ENCODE data around the gene TXNDC2.
"Not testable (repeated sequence)": the region's sequence is repeated elsewhere in the genome, so short reads cannot be mapped to it uniquely, and the experiment has no call there.

TXNDC2 gene

GRCh38 chr18:9854801-9855676 is 30.7 kb upstream of the TXNDC2 start:
- no peaks in the 10 kb centered on the region for H3K36me3 Mint-ChIP-seq
- H3K4me1 Mint-ChIP-seq (ENCODE audit: low read depth) = no peaks in the 10 kb centered on the region
- H3K4me3 Mint-ChIP-seq = no peak overlapping the region
- no peaks in the 10 kb centered on the region for H3K9me3 Mint-ChIP-seq (ENCODE audit: low read depth)
- no peaks in the 10 kb centered on the region for H3K27me3 Mint-ChIP-seq
- no peak overlapping the region for H3K27ac Mint-ChIP-seq

- H3K27ac Mint-ChIP-seq = no peak overlapping the region
- H3K27me3 Mint-ChIP-seq = no peaks in the 10 kb centered on the region
- H3K36me3 Mint-ChIP-seq = no peaks in the 10 kb centered on the region
- no peaks in the 10 kb centered on the region for H3K9me3 Mint-ChIP-seq (ENCODE audit: low read depth)
- H3K4me1 Mint-ChIP-seq (ENCODE audit: low read depth) = no peaks in the 10 kb centered on the region
- no peak overlapping the region for H3K4me3 Mint-ChIP-seq
Measured at GRCh38 chr18:9855681-9856080, 30.1 kb upstream of the TXNDC2 start.

GRCh38 chr18:9856092-9856491 is 29.7 kb upstream of the TXNDC2 start:
- no peaks in the 10 kb centered on the region for H3K4me1 Mint-ChIP-seq (ENCODE audit: low read depth)
- no peaks in the 10 kb centered on the region for H3K9me3 Mint-ChIP-seq (ENCODE audit: low read depth)
- H3K27me3 Mint-ChIP-seq = no peaks in the 10 kb centered on the region
- H3K27ac Mint-ChIP-seq = no peak overlapping the region
- H3K36me3 Mint-ChIP-seq = no peaks in the 10 kb centered on the region
- H3K4me3 Mint-ChIP-seq = no peak overlapping the region

GRCh38 chr18:9857479-9857998 is 28.2 kb upstream of the TXNDC2 start:
- not testable (repeated sequence) for H3K4me1 Mint-ChIP-seq (ENCODE audit: low read depth); H3K4me3 Mint-ChIP-seq; H3K27me3 Mint-ChIP-seq; H3K9me3 Mint-ChIP-seq (ENCODE audit: low read depth); H3K27ac Mint-ChIP-seq; H3K36me3 Mint-ChIP-seq

- Mint-ChIP-seq H3K36me3 (no peaks in the 10 kb centered on the region), H3K27ac (no peak overlapping the region), H3K9me3 (ENCODE audit: low read depth) (no peaks in the 10 kb centered on the region), H3K4me1 (ENCODE audit: low read depth) (no peaks in the 10 kb centered on the region), H3K4me3 (no peak overlapping the region), H3K27me3 (no peaks in the 10 kb centered on the region)
Measured at GRCh38 chr18:9858642-9859041, 27.1 kb upstream of the TXNDC2 start.

GRCh38 chr18:9859232-9859631 is 26.5 kb upstream of the TXNDC2 start:
- H3K4me1 Mint-ChIP-seq (ENCODE audit: low read depth) = no peaks in the 10 kb centered on the region
- no peaks in the 10 kb centered on the region for H3K9me3 Mint-ChIP-seq (ENCODE audit: low read depth)
- H3K27me3 Mint-ChIP-seq = no peaks in the 10 kb centered on the region
- no peaks in the 10 kb centered on the region for H3K36me3 Mint-ChIP-seq
- H3K4me3 Mint-ChIP-seq = no peak overlapping the region
- no peak overlapping the region for H3K27ac Mint-ChIP-seq

GRCh38 chr18:9860682-9861081 is 25.1 kb upstream of the TXNDC2 start:
- Mint-ChIP-seq H3K4me1 (ENCODE audit: low read depth) (no peaks in the 10 kb centered on the region), H3K36me3 (no peaks in the 10 kb centered on the region), H3K27ac (no peak overlapping the region), H3K27me3 (no peaks in the 10 kb centered on the region), H3K9me3 (ENCODE audit: low read depth) (peaks cover 6% of the 10 kb centered on the region), H3K4me3 (no peak overlapping the region)

GRCh38 chr18:9861157-9861556 is 24.6 kb upstream of the TXNDC2 start:
- Mint-ChIP-seq H3K4me3 (no peak overlapping the region), H3K9me3 (ENCODE audit: low read depth) (peaks cover 11% of the 10 kb centered on the region), H3K27me3 (no peaks in the 10 kb centered on the region), H3K36me3 (no peaks in the 10 kb centered on the region), H3K27ac (no peak overlapping the region), H3K4me1 (ENCODE audit: low read depth) (no peaks in the 10 kb centered on the region)

- Mint-ChIP-seq H3K36me3 (no peaks in the 10 kb centered on the region), H3K27ac (no peak overlapping the region), H3K4me3 (no peak overlapping the region), H3K4me1 (ENCODE audit: low read depth) (no peaks in the 10 kb centered on the region), H3K9me3 (ENCODE audit: low read depth) (peaks cover 11% of the 10 kb centered on the region), H3K27me3 (no peaks in the 10 kb centered on the region)
Measured at GRCh38 chr18:9861933-9862332, 23.8 kb upstream of the TXNDC2 start.

- no peaks in the 10 kb centered on the region for H3K36me3 Mint-ChIP-seq
- H3K4me3 Mint-ChIP-seq = no peak overlapping the region
- no peak overlapping the region for H3K27ac Mint-ChIP-seq
- no peaks in the 10 kb centered on the region for H3K4me1 Mint-ChIP-seq (ENCODE audit: low read depth)
- peaks cover 11% of the 10 kb centered on the region for H3K9me3 Mint-ChIP-seq (ENCODE audit: low read depth)
- no peaks in the 10 kb centered on the region for H3K27me3 Mint-ChIP-seq
Measured at GRCh38 chr18:9862686-9863085, 23.1 kb upstream of the TXNDC2 start.

GRCh38 chr18:9863282-9863681 is 22.5 kb upstream of the TXNDC2 start:
- Mint-ChIP-seq H3K27ac (no peak overlapping the region), H3K4me3 (no peak overlapping the region), H3K4me1 (ENCODE audit: low read depth) (no peaks in the 10 kb centered on the region), H3K36me3 (no peaks in the 10 kb centered on the region), H3K27me3 (no peaks in the 10 kb centered on the region), H3K9me3 (ENCODE audit: low read depth) (peaks cover 11% of the 10 kb centered on the region)

- H3K9me3 Mint-ChIP-seq (ENCODE audit: low read depth) = peaks cover 11% of the 10 kb centered on the region
- H3K27me3 Mint-ChIP-seq = no peaks in the 10 kb centered on the region
- no peak overlapping the region for H3K27ac Mint-ChIP-seq
- H3K36me3 Mint-ChIP-seq = no peaks in the 10 kb centered on the region
- H3K4me1 Mint-ChIP-seq (ENCODE audit: low read depth) = no peaks in the 10 kb centered on the region
- H3K4me3 Mint-ChIP-seq = no peak overlapping the region
Measured at GRCh38 chr18:9865764-9866490, 19.8 kb upstream of the TXNDC2 start.

GRCh38 chr18:9866627-9867026 is 19.1 kb upstream of the TXNDC2 start:
- Mint-ChIP-seq H3K27me3 (no peaks in the 10 kb centered on the region), H3K27ac (no peak overlapping the region), H3K9me3 (ENCODE audit: low read depth) (peaks cover 11% of the 10 kb centered on the region), H3K4me3 (no peak overlapping the region), H3K4me1 (ENCODE audit: low read depth) (no peaks in the 10 kb centered on the region), H3K36me3 (no peaks in the 10 kb centered on the region)

GRCh38 chr18:9867071-9867594 is 18.6 kb upstream of the TXNDC2 start:
- Mint-ChIP-seq H3K9me3 (ENCODE audit: low read depth) (peaks cover 11% of the 10 kb centered on the region), H3K4me3 (no peak overlapping the region), H3K27me3 (no peaks in the 10 kb centered on the region), H3K4me1 (ENCODE audit: low read depth) (no peaks in the 10 kb centered on the region), H3K36me3 (no peaks in the 10 kb centered on the region), H3K27ac (no peak overlapping the region)
